ENCODE results near the gene JADE2. TPM values are rescaled to one million over a fixed set of nuclear protein-coding genes. Genes with fewer than 3 reads are reported as not detected.

The JADE2 gene
- total and polyA plus RNA-seq, 8 donors: 6.2 to 109 (median 26.4) TPM

DNA sequence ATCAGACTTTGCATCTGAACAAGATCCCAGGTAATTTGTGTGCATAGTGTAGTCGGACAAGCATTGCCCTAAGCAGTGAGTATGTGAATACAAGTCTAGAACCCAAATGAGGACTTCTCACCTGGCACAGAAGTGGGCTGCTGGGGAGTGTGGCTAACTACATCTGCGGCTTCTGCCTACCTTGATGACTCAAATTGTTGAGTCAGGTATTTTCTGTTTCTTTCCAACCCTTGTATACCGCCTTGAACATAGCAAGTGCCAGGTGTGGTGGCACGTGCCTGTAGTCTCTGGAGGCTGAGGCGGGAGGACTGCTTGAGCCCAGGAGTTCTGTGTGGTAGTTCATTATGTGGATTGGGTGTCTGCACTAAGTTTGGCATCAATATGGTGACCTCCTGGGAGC, 7.9 kb upstream of the JADE2 start:
- H3K27me3 ChIP-seq: no peaks in the 10 kb centered on the region
- H3K27ac ChIP-seq: no peak overlapping the region
- TF ChIP-seq POLR2AphosphoS5 (IDR thresholded peaks at IDR 0.05): no peak
- TF ChIP-seq EP300 (IDR thresholded peaks at IDR 0.05): no peak
- no peak for TF ChIP-seq POLR2A (IDR thresholded peaks at IDR 0.05)
- TF ChIP-seq CTCF (IDR thresholded peaks at IDR 0.05): no peak
- intact Hi-C loops (cut with DNase I; ENCODE audit: low total_unique reads): no loop called here
- peaks cover under 1 to 8% (median 1%) of the 10 kb centered on the region in 4 donors for H3K4me1 ChIP-seq
- H3K9me3 ChIP-seq: no peaks in the 10 kb centered on the region
- H3K4me3 ChIP-seq: no peak overlapping the region
- DNase-seq: no peak
- WGBS, 5 donors: 89 to 94% (median 91%) methylated on average over 5 of the region's 5 CpGs
- H3K36me3 ChIP-seq: no peaks in the 10 kb centered on the region

DNA sequence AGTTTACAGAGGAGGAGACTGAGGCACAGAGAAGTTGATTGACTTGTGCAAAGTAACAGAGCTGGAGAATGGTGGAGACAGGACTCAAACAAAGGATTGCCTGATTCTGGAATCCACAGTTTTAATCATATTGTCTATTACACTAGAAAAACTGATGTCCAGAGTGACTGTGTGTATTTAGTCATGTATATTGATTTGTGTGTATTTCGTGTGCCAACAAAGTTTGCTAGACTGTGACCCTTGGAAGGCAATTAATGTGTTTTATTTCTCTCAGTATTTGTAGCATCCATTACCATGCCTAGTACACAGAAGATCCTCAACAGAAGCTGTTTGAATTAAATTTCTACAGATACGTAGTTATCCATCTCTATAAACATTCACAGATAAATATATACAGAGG, 5.5 kb upstream of the JADE2 start:
- H3K36me3 ChIP-seq: no peaks in the 10 kb centered on the region
- H3K4me3 ChIP-seq: no peak overlapping the region
- H3K27me3 ChIP-seq: no peaks in the 10 kb centered on the region
- no peak overlapping the region for H3K27ac ChIP-seq
- 81 to 87% (median 86%) methylated on average over 2 of the region's 2 CpGs for WGBS, 5 donors
- no peaks in the 10 kb centered on the region for H3K9me3 ChIP-seq
- intact Hi-C loops (cut with DNase I; ENCODE audit: low total_unique reads): loop anchor here (10.0 kb wide), 2 partner anchors 55 to 105 kb away; partner anchors contain the start of gene CDKN2AIPNL
- TF ChIP-seq POLR2AphosphoS5 (IDR thresholded peaks at IDR 0.05) (no peak), POLR2A (IDR thresholded peaks at IDR 0.05) (no peak), EP300 (IDR thresholded peaks at IDR 0.05) (no peak), CTCF (IDR thresholded peaks at IDR 0.05) (no peak)
- H3K4me1 ChIP-seq: peaks cover 6 to 16% (median 12%) of the 10 kb centered on the region in 4 donors
- no peak for DNase-seq

DNA sequence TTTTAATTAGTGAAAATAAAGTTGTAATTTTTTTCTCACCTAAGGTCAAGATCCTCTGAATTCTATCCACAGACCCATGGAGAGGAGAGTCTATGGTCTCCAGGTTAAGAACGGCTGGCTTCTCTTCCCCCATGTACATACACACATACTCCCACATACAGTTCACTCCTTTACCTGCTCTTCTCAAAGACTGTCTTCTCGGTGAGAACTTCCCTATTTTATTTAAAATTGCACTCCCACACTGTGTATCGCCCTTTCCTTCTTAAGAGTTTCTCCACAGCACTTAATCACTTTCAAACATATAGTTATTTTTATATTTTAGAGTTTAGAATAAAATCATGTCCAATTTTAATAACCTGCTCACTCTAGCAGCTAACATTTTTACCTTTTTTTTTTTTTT, 3.6 kb upstream of the JADE2 start:
- peaks cover 6 to 17% (median 12%) of the 10 kb centered on the region in 4 donors for H3K4me1 ChIP-seq
- no peaks in the 10 kb centered on the region for H3K36me3 ChIP-seq
- TF ChIP-seq POLR2AphosphoS5 (IDR thresholded peaks at IDR 0.05) (no peak), EP300 (IDR thresholded peaks at IDR 0.05) (no peak), CTCF (IDR thresholded peaks at IDR 0.05) (no peak), POLR2A (IDR thresholded peaks at IDR 0.05) (no peak)
- DNase-seq: no peak
- intact Hi-C loops (cut with DNase I; ENCODE audit: low total_unique reads): loop anchor here (10.0 kb wide), 2 partner anchors 57 to 107 kb away; partner anchors contain the start of gene CDKN2AIPNL
- 54 to 64% (median 55%) methylated on average over 3 of the region's 3 CpGs for WGBS, 5 donors
- no peaks in the 10 kb centered on the region for H3K27me3 ChIP-seq
- no peak overlapping the region for H3K4me3 ChIP-seq
- H3K27ac ChIP-seq: no peak overlapping the region
- H3K9me3 ChIP-seq: no peaks in the 10 kb centered on the region

DNA sequence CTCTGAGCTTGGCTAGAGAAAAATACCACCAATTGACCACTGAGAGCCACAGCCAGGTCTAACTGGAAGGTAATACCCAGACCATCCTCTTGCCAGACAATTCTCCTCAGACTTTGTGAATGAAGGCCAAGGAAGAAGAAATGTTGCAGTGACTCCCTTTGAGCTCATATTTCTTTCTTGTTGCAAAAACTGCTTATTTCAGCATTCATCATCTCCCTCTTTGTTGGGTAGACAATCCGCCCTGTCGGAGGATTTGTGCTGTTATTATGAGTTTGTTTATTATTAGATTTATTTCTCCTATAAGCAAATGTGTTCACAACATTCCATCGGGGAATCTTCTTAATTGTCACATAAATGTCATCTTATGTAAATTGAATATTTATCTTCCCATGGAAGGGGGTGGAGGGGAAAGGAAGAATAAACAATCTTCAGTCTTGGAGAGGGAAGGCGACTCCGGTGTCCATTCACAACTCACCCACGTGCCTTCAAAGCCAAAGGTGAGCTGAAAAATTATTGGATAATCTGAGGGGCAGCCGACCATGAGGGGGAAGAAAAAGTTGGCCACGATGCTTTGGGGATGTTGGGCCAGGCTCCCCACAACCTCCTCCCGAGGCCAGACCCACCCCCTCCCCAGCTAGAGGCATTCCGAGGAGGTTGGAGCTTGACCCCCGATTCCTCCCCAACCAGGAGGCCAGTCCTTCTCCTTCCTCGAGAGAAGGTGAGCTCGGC, 1.8 kb upstream of the JADE2 start:
- peaks cover 16 to 36% (median 29%) of the 10 kb centered on the region in 4 donors for H3K4me1 ChIP-seq
- intact Hi-C loops (cut with DNase I; ENCODE audit: low total_unique reads): loop anchor here (10.0 kb wide), 2 partner anchors 59 to 109 kb away; partner anchors contain the start of gene CDKN2AIPNL
- no peaks in the 10 kb centered on the region for H3K27me3 ChIP-seq
- peak overlapping the region; percentile 94 to 100 (median 97) for H3K27ac ChIP-seq
- H3K4me3 ChIP-seq: peak overlapping the region; percentile 82 to 91 (median 88)
- TF ChIP-seq EP300 (IDR thresholded peaks at IDR 0.05) (no peak), POLR2A (IDR thresholded peaks at IDR 0.05) (no peak), POLR2AphosphoS5 (IDR thresholded peaks at IDR 0.05) (no peak), CTCF (IDR thresholded peaks at IDR 0.05) (no peak)
- no peaks in the 10 kb centered on the region for H3K9me3 ChIP-seq
- H3K36me3 ChIP-seq: no peaks in the 10 kb centered on the region
- WGBS, 5 donors: 16 to 19% (median 17%) methylated on average over 11 to 13 of the region's 13 CpGs
- DNase-seq: no peak

All from stomach (tissue), 9 donors.